Prostate gland (tissue), 2 donors: ENCODE data around the gene AMFR.

ENCODE experiments used
- CTCF ChIP-seq, 4 experiments: fragments of 200-600 bp in 2 of 4; fragments of 450-650 bp in 2 of 4; sonication (generic) in 2 of 4; IDR thresholded peaks; 1 replicate in 3 of 4; 2 replicates in 1 of 4; pipeline ENCODE4 v1.5.1; 2016 to 2019; ENCODE audit warnings: antibody characterized with exemption in 4 of 4, mild to moderate bottlenecking in 2 of 4, moderate library complexity in 2 of 4
- POLR2AphosphoS5 ChIP-seq: sonication (generic); formaldehyde crosslinking; IDR thresholded peaks from one replicate; pipeline ENCODE4 v1.6.1; 2017; ENCODE audit warnings: antibody characterized with exemption

GRCh38 chr16:56411624-56412023 lies 13.7 kb downstream of the AMFR start:
- TF ChIP-seq CTCF (IDR thresholded peaks at IDR 0.05) (no peak), POLR2AphosphoS5 (no peak)
